ENCODE results near the gene ADRM1.

- TF ChIP-seq CTCF (IDR thresholded peaks at IDR 0.05) (no peak), POLR2AphosphoS5 (IDR thresholded peaks at IDR 0.05) (no peak)
These were observed 11.3 kb upstream of the ADRM1 start for GRCh38 chr20:62291251-62292066.

Data from sigmoid colon (tissue), 4 donors.